B cell (primary cell): ENCODE measurements around the gene KIF4B. TPM values are rescaled to one million over a fixed set of nuclear protein-coding genes. Genes with fewer than 3 reads are reported as not detected.
"Not testable (repeated sequence)": the region's sequence is repeated elsewhere in the genome, so short reads cannot be mapped to it uniquely, and the experiment has no call there.

ENCODE experiments used
- ATAC-seq: fragments of 200-7000 bp; cut with Tn5 transposase; one replicate; pipeline ENCODE4 v1.10.0; 2021; ENCODE audit warnings: low read depth, mild to moderate bottlenecking, moderate number of reproducible peaks, moderate library complexity
- CTCF ChIA-PET: fragments of 350-600 bp; sonication (Branson Sonifier 250); formaldehyde crosslinking; loops from one replicate; lab custom pipeline; 2021; ENCODE audit warnings: antibody characterized with exemption, inconsistent platforms; lab: Charles Lee
- POLR2A ChIA-PET: fragments of 350-600 bp; sonication (Branson Sonifier 250); formaldehyde crosslinking; loops from one replicate; lab custom pipeline; 2021; ENCODE audit warnings: antibody characterized with exemption; lab: Charles Lee
- DNase-seq: peaks from one replicate; pipeline ENCODE4 v3.0.0; 2013
- H2AFZ ChIP-seq: 2 replicates; pipeline ENCODE4 v1.6.1; 2012; ENCODE audit warnings: mild to moderate bottlenecking, low read depth, low read length; ENCODE audit not compliant: insufficient read depth, poor library complexity, severe bottlenecking
- H3K27ac ChIP-seq, 2 donors: 1 replicate in 1 of 2; 2 replicates in 1 of 2; pipeline ENCODE4 v1.5.1; 2012 to 2013; ENCODE audit warnings: low read length in 2 of 2, mild to moderate bottlenecking in 2 of 2, moderate library complexity in 1 of 2
- H3K27me3 ChIP-seq, 4 experiments: fragments of 200-600 bp in 1 of 4; sonication (generic) in 1 of 4; replicated peaks in 1 of 4; 1 replicate in 2 of 4; 2 replicates in 2 of 4; pipeline versions ENCODE4 v1.6.1 to v1.7.0; 2013 to 2016; ENCODE audit warnings: low read length in 3 of 4, mild to moderate bottlenecking in 2 of 4, mixed read lengths in 1 of 4, moderate library complexity in 1 of 4; ENCODE audit not compliant: insufficient read depth in 4 of 4, control insufficient read depth in 3 of 4; ENCODE audit errors: control extremely low read depth in 1 of 4
- H3K36me3 ChIP-seq, 2 experiments: replicated peaks in 1 of 2; 1 replicate in 1 of 2; 2 replicates in 1 of 2; pipeline versions ENCODE4 v1.6.1 to v1.7.1; 2013; ENCODE audit warnings: low read length in 1 of 2; ENCODE audit not compliant: insufficient read depth in 2 of 2, control insufficient read depth in 1 of 2; ENCODE audit errors: control extremely low read depth in 1 of 2, extremely low read depth in 1 of 2
- H3K4me1 ChIP-seq, 2 donors: fragments of 200-600 bp in 1 of 2; sonication (generic) in 1 of 2; 1 replicate in 1 of 2; 2 replicates in 1 of 2; pipeline versions ENCODE4 v1.5.1 to v1.6.1; 2013 to 2017; ENCODE audit warnings: low read length in 2 of 2; ENCODE audit not compliant: control insufficient read depth in 2 of 2, insufficient read depth in 2 of 2
- H3K4me2 ChIP-seq: replicated peaks from 2 replicates; pipeline ENCODE3; 2012; ENCODE audit warnings: mild to moderate bottlenecking, low read depth, low read length; ENCODE audit not compliant: poor library complexity, severe bottlenecking
- H3K4me3 ChIP-seq, 5 experiments: fragments of 200-600 bp in 1 of 5; sonication (generic) in 1 of 5; 1 replicate in 3 of 5; 2 replicates in 2 of 5; pipeline versions ENCODE4 v1.5.1 to v1.7.0; 2011 to 2016; ENCODE audit warnings: low read length in 4 of 5, mild to moderate bottlenecking in 4 of 5, low read depth in 2 of 5, control low read depth in 1 of 5, moderate library complexity in 1 of 5; ENCODE audit not compliant: insufficient read depth in 1 of 5; ENCODE audit errors: control extremely low read depth in 1 of 5, extremely low read depth in 1 of 5
- H3K79me2 ChIP-seq: fragments of 200-600 bp; sonication (generic); one replicate; pipeline ENCODE4 v1.6.0; 2016; ENCODE audit warnings: low read length; ENCODE audit not compliant: control insufficient read depth, insufficient read depth
- H3K9ac ChIP-seq: fragments of 200-600 bp; sonication (generic); 2 replicates; pipeline ENCODE4 v1.6.1; 2017; ENCODE audit warnings: mild to moderate bottlenecking, low read length, moderate library complexity
- H3K9me3 ChIP-seq, 3 donors: one replicate each; pipeline versions ENCODE4 v1.6.1 to v1.7.1; 2013; ENCODE audit warnings: low read length in 2 of 3; ENCODE audit not compliant: control insufficient read depth in 2 of 3, insufficient read depth in 1 of 3; ENCODE audit errors: control extremely low read depth in 1 of 3
- H4K20me1 ChIP-seq: 2 replicates; pipeline ENCODE4 v1.6.0; 2012; ENCODE audit warnings: mild to moderate bottlenecking, low read length; ENCODE audit not compliant: insufficient read depth, control insufficient read depth, poor library complexity, severe bottlenecking
- H3K27ac Mint-ChIP-seq: one replicate; pipeline ENCODE4 v1.8.0; 2021; ENCODE audit warnings: mixed read lengths
- H3K27me3 Mint-ChIP-seq: one replicate; pipeline ENCODE4 v1.8.0; 2021; ENCODE audit warnings: mixed read lengths
- H3K4me1 Mint-ChIP-seq: one replicate; pipeline ENCODE4 v1.8.0; 2021; ENCODE audit warnings: mixed read lengths
- H3K4me3 Mint-ChIP-seq: one replicate; pipeline ENCODE4 v1.8.0; 2021; ENCODE audit warnings: mixed read lengths
- H3K9me3 Mint-ChIP-seq: one replicate; pipeline ENCODE4 v1.8.0; 2022; ENCODE audit warnings: mixed read lengths; ENCODE audit not compliant: insufficient read depth
- CTCF ChIP-seq: fragments of 200-600 bp; IDR thresholded peaks from one replicate; pipeline ENCODE4 v1.8.0; 2022; ENCODE audit warnings: antibody characterized with exemption, mild to moderate bottlenecking
- EZH2 ChIP-seq: IDR thresholded peaks from 2 replicates; pipeline ENCODE4 v1.6.1; 2012; ENCODE audit warnings: borderline replicate concordance, low read depth, mild to moderate bottlenecking, moderate library complexity, low read length; ENCODE audit not compliant: insufficient read depth, poor library complexity, severe bottlenecking
- WGBS: methylation state at CpG from one replicate; pipeline ENCODE4 v1.1.5; 2013; ENCODE audit warnings: missing lambda C conversion rate; ENCODE audit not compliant: insufficient coverage; 5-methylcytosine and 5-hydroxymethylcytosine counted together
- intact Hi-C: fragments of 100-400 bp; cut with micrococcal nuclease; formaldehyde crosslinking; loops from one replicate; pipeline ENCODE4 v1.10.0; 2022
- polyA plus RNA-seq: library from polyadenylated mRNA; depleted of rRNA; stranded (reverse); fragments of >200 nt; gene quantifications from 2 replicates; pipeline ENCODE4 v1.2.3, GENCODE V29; 2012
- total RNA-seq, 2 donors: library from RNA; stranded (reverse); fragments of 120-200 nt in 1 of 2; gene quantifications; 1 replicate in 1 of 2; 2 replicates in 1 of 2; pipeline versions ENCODE4 v1.2.3 to v1.2.4, GENCODE V29; 2013 to 2022

KIF4B gene
- total and polyA plus RNA-seq, 2 donors (not counting 1 experiment from before 2014, with no cell fraction given) = not detected

GRCh38 chr5:154977409-154977808 lies 36.1 kb upstream of the KIF4B start:
- Histone ChIP-seq H3K4me3 (no peak overlapping the region), H2AFZ (no peak overlapping the region), H3K27me3 (no peaks in the 10 kb centered on the region), H4K20me1 (no peaks in the 10 kb centered on the region), H3K9ac (no peak overlapping the region), H3K4me2 (no peak overlapping the region), H3K9me3 (peaks cover 0 to 11% (median 0%) of the 10 kb centered on the region in 3 donors), H3K4me1 (no peaks in the 10 kb centered on the region), H3K79me2 (no peaks in the 10 kb centered on the region), H3K27ac (no peak overlapping the region), H3K36me3 (no peaks in the 10 kb centered on the region)
- no peak for DNase-seq
- H3K4me3 Mint-ChIP-seq = no peak overlapping the region
- intact Hi-C loops = no loop called here
- no peak overlapping the region for H3K27ac Mint-ChIP-seq
- H3K27me3 Mint-ChIP-seq = no peaks in the 10 kb centered on the region
- ATAC-seq = no peak
- H3K4me1 Mint-ChIP-seq = no peaks in the 10 kb centered on the region
- no CpG with 5 or more reads among the region's 1 CpG for WGBS
- POLR2A ChIA-PET = no interaction called here
- no peak for TF ChIP-seq CTCF
- TF ChIP-seq EZH2 = no peak
- peaks cover 3% of the 10 kb centered on the region for H3K9me3 Mint-ChIP-seq
- CTCF ChIA-PET = no interaction called here

- H3K27ac ChIP-seq, CTCF ChIA-PET, intact Hi-C loops, H3K4me3 ChIP-seq, ATAC-seq, H3K9ac ChIP-seq, H4K20me1 ChIP-seq, POLR2A ChIA-PET, H3K27ac Mint-ChIP-seq, H3K27me3 ChIP-seq, H3K36me3 ChIP-seq, H3K4me2 ChIP-seq, H3K4me1 ChIP-seq, H3K4me3 Mint-ChIP-seq, H3K27me3 Mint-ChIP-seq, H3K79me2 ChIP-seq, H3K9me3 Mint-ChIP-seq, H2AFZ ChIP-seq, DNase-seq, H3K4me1 Mint-ChIP-seq: not testable (repeated sequence)
- whole genome bisulfite sequencing = no CpG with 5 or more reads among the region's 2 CpGs
- H3K9me3 ChIP-seq = peaks cover 0 to 11% (median 0%) of the 10 kb centered on the region in 3 donors
These were observed 35.3 kb upstream of the KIF4B start for GRCh38 chr5:154978294-154978693.
